ENCODE data around the gene GOLGA6L7. TPM values are rescaled to one million over a fixed set of nuclear protein-coding genes. Genes with fewer than 3 reads are reported as not detected.
"Not testable (repeated sequence)": the region's sequence is repeated elsewhere in the genome, so short reads cannot be mapped to it uniquely, and the experiment has no call there.

Gene GOLGA6L7
- total and polyA plus RNA-seq, 2 of the 13 experiments (the other 11 are each of a cell fraction or from before 2014, with no cell fraction given): not detected

DNA sequence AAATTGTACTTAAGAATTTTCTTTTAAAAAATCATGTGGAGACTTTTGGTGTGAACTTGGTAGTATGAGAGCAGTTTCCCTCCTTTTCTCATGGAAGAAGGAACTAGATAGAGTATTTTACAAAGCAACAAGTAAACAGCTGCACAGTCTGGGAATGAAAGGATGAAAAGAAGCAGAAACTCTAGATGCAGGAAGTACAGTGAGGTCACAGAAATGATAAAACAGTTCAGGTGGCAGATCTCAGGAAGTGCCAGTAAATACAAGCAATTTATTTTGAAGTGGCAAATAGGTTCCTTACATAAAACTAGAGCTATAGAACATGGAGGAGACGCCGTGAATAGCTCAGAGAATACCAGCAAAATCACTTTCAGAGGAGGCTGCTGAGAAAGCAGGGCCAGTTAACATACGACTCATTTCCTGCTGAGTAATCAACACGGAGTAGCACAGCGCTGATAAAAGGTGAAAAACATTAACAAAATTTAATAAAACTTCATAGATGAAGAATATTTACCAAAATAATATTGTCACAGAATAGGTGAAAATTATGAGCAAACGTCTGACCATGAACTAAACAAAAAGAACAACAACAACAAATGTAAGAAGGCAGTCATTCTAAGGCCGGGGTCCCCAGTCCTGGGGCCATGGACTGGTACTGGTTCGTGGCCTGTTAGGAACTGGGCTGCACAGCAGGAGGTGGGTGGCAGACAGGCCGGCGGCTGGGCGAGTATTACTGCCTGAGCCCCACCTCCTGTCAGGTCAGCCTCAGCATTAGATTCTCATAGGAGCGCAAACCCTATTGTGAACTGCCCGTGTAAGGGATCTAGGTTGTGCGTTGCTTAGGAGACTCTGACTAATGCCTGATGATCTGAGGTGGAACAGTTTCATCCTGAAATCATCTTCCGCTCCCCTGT, 29.2 kb downstream of the GOLGA6L7 start:
- H3K27me3 ChIP-seq (ENCODE audit: control insufficient read depth in 1 of 2, insufficient read depth in 2 of 2, low read length in 2 of 2); H4K20me1 ChIP-seq (ENCODE audit: insufficient read depth, low read length); H3K9me3 ChIP-seq (ENCODE audit: low read length); H3K79me2 ChIP-seq (ENCODE audit: insufficient read depth, low read length); H3K36me3 ChIP-seq (replicated peaks in 1 of 2; ENCODE audit: control insufficient read depth in 1 of 2, insufficient read depth in 2 of 2, low read length in 2 of 2); intact Hi-C loops (cut with micrococcal nuclease; ENCODE audit: unreplicated experiment); CTCF ChIA-PET (ENCODE audit: low intra/inter-chr PET ratio, low total read pairs); FAIRE-seq; POLR2A ChIA-PET; H3K27ac ChIP-seq (ENCODE audit: extremely low read length, insufficient read depth, low read length); BruUV-seq (replicated peaks); H3K9ac ChIP-seq (ENCODE audit: insufficient read depth, low read depth, low read length); H3K4me3 ChIP-seq (replicated peaks in 1 of 3; ENCODE audit: insufficient read depth in 1 of 3, low read depth in 2 of 3, low read length in 3 of 3); DNase-seq (ENCODE audit: low spot score); in situ Hi-C loops (cut with HindIII; ENCODE audit: extremely low pct_ligation_motif_present, low pct_unique_long_range_greater_than_20kb); H3K4me1 ChIP-seq (ENCODE audit: insufficient read depth, low read length): not testable (repeated sequence)
- WGBS (ENCODE audit: low lambda C conversion rate): 7% methylated on average over 9 of the region's 15 CpGs
- TF ChIP-seq MAFK (conservative IDR thresholded peaks at IDR 0.05 in 1 of 2, IDR thresholded peaks at IDR 0.05 in 1 of 2; ENCODE audit: low read length in 2 of 2): 0 out of 4 replicates have a peak, but pooled peaks of 1 of the 2 experiments have one; percentile 4
- Histone ChIP-seq H3K4me2 (ENCODE audit: low read depth, low read length) (peak overlapping the region; percentile 45; the same call in 1 of the 2 replicates), H2AFZ (ENCODE audit: low read length) (peak overlapping the region; percentile 15)
- peak; percentile 85 for ATAC-seq

DNA sequence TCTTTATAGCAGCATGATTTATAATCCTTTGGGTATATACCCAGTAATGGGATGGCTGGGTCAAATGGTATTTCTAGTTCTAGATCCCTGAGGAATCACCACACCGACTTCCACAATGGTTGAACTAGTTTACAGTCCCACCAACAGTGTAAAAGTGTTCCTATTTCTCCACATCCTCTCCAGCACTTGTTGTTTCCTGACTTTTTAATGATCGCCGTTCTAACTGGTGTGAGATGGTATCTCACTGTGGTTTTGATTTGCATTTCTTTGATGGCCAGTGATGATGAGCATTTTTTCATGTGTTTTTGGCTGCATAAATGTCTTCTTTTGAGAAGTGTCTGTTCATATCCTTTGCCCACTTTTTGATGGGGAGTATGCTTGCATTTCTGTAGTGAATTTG, 30.3 kb downstream of the GOLGA6L7 start:
- H3K79me2 ChIP-seq (ENCODE audit: insufficient read depth, low read length); in situ Hi-C loops (cut with HindIII; ENCODE audit: extremely low pct_ligation_motif_present, low pct_unique_long_range_greater_than_20kb); H3K4me2 ChIP-seq (ENCODE audit: low read depth, low read length); H3K4me1 ChIP-seq (ENCODE audit: insufficient read depth, low read length); FAIRE-seq; DNase-seq (ENCODE audit: low spot score); H2AFZ ChIP-seq (ENCODE audit: low read length); H3K27ac ChIP-seq (ENCODE audit: extremely low read length, insufficient read depth, low read length); intact Hi-C loops (cut with micrococcal nuclease; ENCODE audit: unreplicated experiment); H3K27me3 ChIP-seq (ENCODE audit: control insufficient read depth in 1 of 2, insufficient read depth in 2 of 2, low read length in 2 of 2); H3K4me3 ChIP-seq (replicated peaks in 1 of 3; ENCODE audit: insufficient read depth in 1 of 3, low read depth in 2 of 3, low read length in 3 of 3); BruUV-seq (replicated peaks); H3K9ac ChIP-seq (ENCODE audit: insufficient read depth, low read depth, low read length); ATAC-seq; POLR2A ChIA-PET; H3K9me3 ChIP-seq (ENCODE audit: low read length); CTCF ChIA-PET (ENCODE audit: low intra/inter-chr PET ratio, low total read pairs); H3K36me3 ChIP-seq (replicated peaks in 1 of 2; ENCODE audit: control insufficient read depth in 1 of 2, insufficient read depth in 2 of 2, low read length in 2 of 2); H4K20me1 ChIP-seq (ENCODE audit: insufficient read depth, low read length): not testable (repeated sequence)
- 59% methylated on average over 3 of the region's 3 CpGs for WGBS (ENCODE audit: low lambda C conversion rate)

DNA sequence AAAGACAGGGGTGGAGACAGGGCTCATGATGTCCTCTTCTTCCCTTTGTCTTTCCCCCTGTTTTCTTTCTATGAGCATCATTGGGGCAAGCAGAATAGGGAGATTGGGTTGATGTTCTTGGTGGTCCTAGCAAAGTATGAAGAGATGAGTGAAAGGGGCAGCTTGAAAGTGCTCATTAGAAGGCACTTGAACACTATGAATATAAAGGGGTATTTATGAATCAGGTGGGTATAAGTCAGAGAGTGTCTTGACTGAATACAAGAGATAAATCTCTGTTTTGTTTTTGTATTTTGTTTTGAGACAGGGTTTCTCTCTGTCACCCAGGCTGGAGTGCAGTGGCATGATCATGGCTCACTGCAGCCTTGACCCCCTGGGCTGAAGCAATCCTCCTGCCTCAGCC, 34.4 kb downstream of the GOLGA6L7 start:
- H4K20me1 ChIP-seq (ENCODE audit: insufficient read depth, low read length); in situ Hi-C loops (cut with HindIII; ENCODE audit: extremely low pct_ligation_motif_present, low pct_unique_long_range_greater_than_20kb); DNase-seq (ENCODE audit: low spot score); H3K4me3 ChIP-seq (replicated peaks in 1 of 3; ENCODE audit: insufficient read depth in 1 of 3, low read depth in 2 of 3, low read length in 3 of 3); H3K79me2 ChIP-seq (ENCODE audit: insufficient read depth, low read length); intact Hi-C loops (cut with micrococcal nuclease; ENCODE audit: unreplicated experiment); H3K36me3 ChIP-seq (replicated peaks in 1 of 2; ENCODE audit: control insufficient read depth in 1 of 2, insufficient read depth in 2 of 2, low read length in 2 of 2); H2AFZ ChIP-seq (ENCODE audit: low read length); H3K9me3 ChIP-seq (ENCODE audit: low read length); CTCF ChIA-PET (ENCODE audit: low intra/inter-chr PET ratio, low total read pairs); POLR2A ChIA-PET; H3K9ac ChIP-seq (ENCODE audit: insufficient read depth, low read depth, low read length); H3K4me2 ChIP-seq (ENCODE audit: low read depth, low read length); ATAC-seq; H3K27me3 ChIP-seq (ENCODE audit: control insufficient read depth in 1 of 2, insufficient read depth in 2 of 2, low read length in 2 of 2); FAIRE-seq; BruUV-seq (replicated peaks); H3K27ac ChIP-seq (ENCODE audit: extremely low read length, insufficient read depth, low read length); H3K4me1 ChIP-seq (ENCODE audit: insufficient read depth, low read length): not testable (repeated sequence)

DNA sequence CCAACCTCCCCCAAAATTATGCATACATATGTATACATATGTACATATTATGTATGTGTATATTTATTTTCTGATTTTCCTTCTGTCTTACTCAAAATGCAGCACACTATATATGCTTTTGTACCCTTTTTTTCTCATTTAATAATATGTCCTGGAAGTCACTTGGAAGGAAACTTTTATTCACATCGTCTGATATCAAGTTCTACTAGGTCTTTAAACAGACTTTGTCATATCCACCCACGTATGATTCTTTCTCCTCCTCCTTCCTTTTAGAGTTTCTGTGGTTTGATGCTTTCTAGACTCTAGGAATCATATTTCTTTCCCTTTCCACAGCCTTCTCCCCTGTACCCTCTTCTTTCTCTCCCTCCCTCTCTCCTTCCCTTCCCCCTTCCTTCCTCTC, 35.1 kb downstream of the GOLGA6L7 start:
- 13% methylated on average over 2 of the region's 2 CpGs for WGBS (ENCODE audit: low lambda C conversion rate)
- H3K4me2 ChIP-seq (ENCODE audit: low read depth, low read length); ATAC-seq; intact Hi-C loops (cut with micrococcal nuclease; ENCODE audit: unreplicated experiment); H3K9me3 ChIP-seq (ENCODE audit: low read length); in situ Hi-C loops (cut with HindIII; ENCODE audit: extremely low pct_ligation_motif_present, low pct_unique_long_range_greater_than_20kb); H3K27ac ChIP-seq (ENCODE audit: extremely low read length, insufficient read depth, low read length); H3K36me3 ChIP-seq (replicated peaks in 1 of 2; ENCODE audit: control insufficient read depth in 1 of 2, insufficient read depth in 2 of 2, low read length in 2 of 2); CTCF ChIA-PET (ENCODE audit: low intra/inter-chr PET ratio, low total read pairs); H3K9ac ChIP-seq (ENCODE audit: insufficient read depth, low read depth, low read length); POLR2A ChIA-PET; H2AFZ ChIP-seq (ENCODE audit: low read length); H3K4me3 ChIP-seq (replicated peaks in 1 of 3; ENCODE audit: insufficient read depth in 1 of 3, low read depth in 2 of 3, low read length in 3 of 3); H3K4me1 ChIP-seq (ENCODE audit: insufficient read depth, low read length); H4K20me1 ChIP-seq (ENCODE audit: insufficient read depth, low read length); BruUV-seq (replicated peaks); H3K79me2 ChIP-seq (ENCODE audit: insufficient read depth, low read length); H3K27me3 ChIP-seq (ENCODE audit: control insufficient read depth in 1 of 2, insufficient read depth in 2 of 2, low read length in 2 of 2); DNase-seq (ENCODE audit: low spot score); FAIRE-seq: not testable (repeated sequence)

All from HepG2 (cell line).